HEK293 (cell line): ENCODE results near the gene TLR4.

Experiments used
- CTCF ChIA-PET: fragments of 350-600 bp; formaldehyde crosslinking; extraction: SDS; loops from one replicate; lab custom pipeline; 2021; ENCODE audit warnings: antibody characterized with exemption; lab: Yijun Ruan, JAX
- POLR2A ChIA-PET: fragments of 300-600 bp; formaldehyde crosslinking; extraction: SDS; loops from one replicate; lab custom pipeline; 2020; ENCODE audit warnings: antibody characterized with exemption, inconsistent platforms; lab: Yijun Ruan, JAX
- H3K27ac ChIP-seq: fragments of 200-500 bp; sonication (Bioruptor generic); 2 replicates; pipeline ENCODE4 v1.5.1; 2014; ENCODE audit warnings: low read depth, low read length, control low read depth, inconsistent platforms; ENCODE audit errors: extremely low read depth
- H3K36me3 ChIP-seq, 2 experiments: fragments of 200-500 bp in 1 of 2; sonication (Bioruptor generic) in 1 of 2; 1 replicate in 1 of 2; 2 replicates in 1 of 2; pipeline ENCODE4 v1.5.1; 2014 to 2017; ENCODE audit warnings: inconsistent platforms in 2 of 2, low read length in 2 of 2; ENCODE audit not compliant: control insufficient read depth in 2 of 2, insufficient read depth in 1 of 2
- H3K4me1 ChIP-seq: fragments of 200-500 bp; sonication (Bioruptor generic); 2 replicates; pipeline ENCODE4 v1.5.1; 2014; ENCODE audit warnings: mild to moderate bottlenecking, low read length, inconsistent platforms; ENCODE audit not compliant: control insufficient read depth, insufficient read depth
- H3K4me3 ChIP-seq: 2 replicates; pipeline ENCODE4 v1.5.1; 2011; ENCODE audit warnings: low read depth, mild to moderate bottlenecking, control low read depth, low read length, moderate library complexity
- H3K9me3 ChIP-seq: fragments of 200-500 bp; sonication (Bioruptor generic); 2 replicates; pipeline ENCODE4 v1.5.1; 2014; ENCODE audit warnings: low read depth, low read length, inconsistent platforms; ENCODE audit not compliant: control insufficient read depth, insufficient read depth
- FEZF1 ChIP-seq: fragments of 450-650 bp; formaldehyde crosslinking; IDR thresholded peaks from 2 replicates; pipeline ENCODE4 v1.5.1; 2016; ENCODE audit warnings: missing biosample characterization, missing genetic modification characterization
- GLIS1 ChIP-seq: fragments of 450-650 bp; formaldehyde crosslinking; IDR thresholded peaks from 2 replicates; pipeline ENCODE4 v1.5.1; 2016; ENCODE audit warnings: missing biosample characterization, missing genetic modification characterization
- MYNN ChIP-seq: fragments of 450-650 bp; formaldehyde crosslinking; IDR thresholded peaks from 2 replicates; pipeline ENCODE4 v1.5.1; 2016; ENCODE audit warnings: missing biosample characterization, missing genetic modification characterization, borderline replicate concordance
- YY1 ChIP-seq: fragments of 450-650 bp; formaldehyde crosslinking; IDR thresholded peaks from 2 replicates; pipeline ENCODE4 v1.5.1; 2018; ENCODE audit warnings: missing biosample characterization, missing genetic modification characterization
- ZBTB48 ChIP-seq: fragments of 450-650 bp; formaldehyde crosslinking; IDR thresholded peaks from 2 replicates; pipeline ENCODE4 v1.5.1; 2016; ENCODE audit warnings: missing biosample characterization, missing genetic modification characterization
- ZNF112 ChIP-seq: fragments of 450-650 bp; formaldehyde crosslinking; IDR thresholded peaks from 2 replicates; pipeline ENCODE4 v1.5.0; 2017; ENCODE audit warnings: missing biosample characterization, missing genetic modification characterization
- ZNF211 ChIP-seq: fragments of 450-650 bp; formaldehyde crosslinking; IDR thresholded peaks from 2 replicates; pipeline ENCODE4 v1.5.1; 2016; ENCODE audit warnings: low read depth, missing biosample characterization, missing genetic modification characterization
- ZNF24 ChIP-seq: fragments of 450-650 bp; formaldehyde crosslinking; IDR thresholded peaks from 2 replicates; pipeline ENCODE4 v1.5.1; 2016; ENCODE audit warnings: missing biosample characterization, missing genetic modification characterization
- ZNF394 ChIP-seq: fragments of 450-650 bp; formaldehyde crosslinking; IDR thresholded peaks from 2 replicates; pipeline ENCODE4 v1.5.1; 2016; ENCODE audit warnings: missing biosample characterization, missing genetic modification characterization, mild to moderate bottlenecking, moderate library complexity, borderline replicate concordance
- ZNF433 ChIP-seq: fragments of 450-650 bp; formaldehyde crosslinking; IDR thresholded peaks from 2 replicates; pipeline ENCODE4 v1.5.1; 2016; ENCODE audit warnings: missing biosample characterization, missing genetic modification characterization, low read depth
- ZNF544 ChIP-seq: fragments of 450-650 bp; formaldehyde crosslinking; IDR thresholded peaks from 2 replicates; pipeline ENCODE4 v1.5.0; 2017; ENCODE audit warnings: missing biosample characterization, missing genetic modification characterization
- ZNF549 ChIP-seq: fragments of 450-650 bp; IDR thresholded peaks from 2 replicates; pipeline ENCODE4 v1.5.1; 2018; ENCODE audit warnings: missing biosample characterization, missing genetic modification characterization, mild to moderate bottlenecking, inconsistent platforms, moderate library complexity
- ZNF558 ChIP-seq: fragments of 450-650 bp; formaldehyde crosslinking; IDR thresholded peaks from 2 replicates; pipeline ENCODE4 v1.5.1; 2016; ENCODE audit warnings: missing biosample characterization, missing genetic modification characterization
- ZNF585B ChIP-seq: fragments of 450-650 bp; formaldehyde crosslinking; IDR thresholded peaks from 2 replicates; pipeline ENCODE4 v1.5.1; 2016; ENCODE audit warnings: missing biosample characterization, missing genetic modification characterization
- ZNF610 ChIP-seq: fragments of 450-650 bp; formaldehyde crosslinking; IDR thresholded peaks from 2 replicates; pipeline ENCODE4 v1.5.1; 2016; ENCODE audit warnings: missing biosample characterization, missing genetic modification characterization, borderline replicate concordance
- ZNF629 ChIP-seq: fragments of 450-650 bp; formaldehyde crosslinking; IDR thresholded peaks from 2 replicates; pipeline ENCODE4 v1.5.1; 2017; ENCODE audit warnings: missing biosample characterization, missing genetic modification characterization
- ZNF660 ChIP-seq: fragments of 450-650 bp; IDR thresholded peaks from 2 replicates; pipeline ENCODE4 v1.5.1; 2018; ENCODE audit warnings: missing biosample characterization, mild to moderate bottlenecking, missing genetic modification characterization
- ZSCAN30 ChIP-seq: fragments of 450-650 bp; IDR thresholded peaks from 2 replicates; pipeline ENCODE4 v1.5.1; 2018; ENCODE audit warnings: missing biosample characterization, mild to moderate bottlenecking, missing genetic modification characterization, moderate library complexity
- TF ChIP-seq, protein P1 (sequence below): fragments of 450-650 bp; formaldehyde crosslinking; IDR thresholded peaks from 2 replicates; pipeline ENCODE4 v1.5.1; 2016; ENCODE audit warnings: missing biosample characterization, missing genetic modification characterization
- TF ChIP-seq, protein P2 (sequence below): fragments of 450-650 bp; formaldehyde crosslinking; IDR thresholded peaks from 2 replicates; pipeline ENCODE4 v1.5.1; 2016; ENCODE audit warnings: missing biosample characterization, missing genetic modification characterization
- TF ChIP-seq, protein P3 (sequence below): fragments of 450-650 bp; formaldehyde crosslinking; IDR thresholded peaks from 2 replicates; pipeline ENCODE4 v1.5.1; 2017; ENCODE audit warnings: missing biosample characterization, missing genetic modification characterization
- TF ChIP-seq, protein P4 (sequence below): fragments of 450-650 bp; formaldehyde crosslinking; IDR thresholded peaks from 2 replicates; pipeline ENCODE4 v1.5.1; 2017; ENCODE audit warnings: missing biosample characterization, missing genetic modification characterization

Gene TLR4

DNA sequence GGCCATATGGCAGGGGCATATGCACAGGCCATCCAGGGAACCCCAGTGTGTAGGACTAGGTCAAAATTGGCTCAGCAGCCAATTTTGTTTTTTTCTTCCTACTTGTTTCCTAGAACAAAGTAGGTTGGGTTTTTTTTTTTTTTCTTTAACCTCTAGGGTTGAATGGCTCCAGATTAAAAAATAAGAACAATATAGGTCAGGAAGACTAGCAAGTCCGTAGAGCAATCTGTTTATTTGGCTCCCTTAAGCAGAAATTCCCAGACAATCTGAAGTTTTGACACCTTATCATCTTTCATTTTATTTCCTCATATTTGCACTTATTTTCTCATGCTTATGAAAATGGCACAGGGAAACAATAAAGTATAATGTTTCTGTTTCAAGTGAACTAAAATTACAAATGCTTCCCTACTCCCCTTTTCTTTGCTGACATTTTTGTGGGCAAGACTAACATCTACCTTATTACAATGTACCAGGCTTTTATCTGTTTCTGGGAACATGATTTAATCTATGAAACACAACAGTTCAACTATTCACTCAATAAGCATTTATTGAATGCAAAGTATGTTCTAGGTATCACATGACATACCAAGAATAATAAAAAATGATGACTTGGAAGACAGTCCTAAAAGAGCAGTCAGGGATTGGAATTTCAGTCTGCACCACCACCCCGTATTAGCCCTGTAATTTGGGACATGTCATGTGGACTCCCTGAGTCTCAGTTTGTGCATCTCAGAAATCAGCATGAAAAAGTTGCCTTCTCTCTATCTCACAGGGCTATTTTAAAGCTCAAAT is 30.5 kb downstream of the TLR4 start:
- no peak for TF ChIP-seq GLIS1 (tag by site-specific recombination)
- TF ChIP-seq ZNF610 = no peak
- TF ChIP-seq ZNF433 (tag by site-specific recombination) = no peak
- TF ChIP-seq FEZF1 (tag by site-specific recombination) = no peak
- Histone ChIP-seq H3K36me3 (no peaks in the 10 kb centered on the region), H3K4me1 (no peaks in the 10 kb centered on the region), H3K4me3 (no peak overlapping the region), H3K9me3 (no peaks in the 10 kb centered on the region), H3K27ac (no peak overlapping the region)
- POLR2A ChIA-PET = no interaction called here
- CTCF ChIA-PET = no interaction called here

DNA sequence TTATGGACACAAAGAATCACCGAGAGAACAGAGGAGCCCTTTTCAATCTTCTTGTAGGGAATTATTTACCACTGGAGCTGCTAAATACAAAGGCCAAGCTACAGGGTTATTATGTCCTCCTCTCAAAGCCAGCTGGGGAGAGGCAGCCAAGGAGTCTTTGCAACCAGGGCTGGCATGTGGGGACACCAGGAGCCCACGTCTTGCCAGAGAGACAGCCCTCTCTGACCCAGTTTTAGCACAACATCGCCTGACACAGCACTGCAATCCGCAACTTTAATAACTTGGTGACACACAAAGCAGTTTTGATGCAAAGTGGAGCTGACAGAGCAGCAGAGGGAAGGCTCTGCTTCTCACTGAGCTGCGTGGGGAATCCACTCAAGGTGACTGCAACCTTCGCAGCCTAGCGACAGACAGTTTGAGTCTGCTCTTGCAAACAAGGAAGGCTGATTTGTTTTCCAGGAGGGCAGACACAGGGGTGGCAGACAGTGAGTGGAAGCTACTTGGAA is 33.6 kb downstream of the TLR4 start:
- Histone ChIP-seq H3K9me3 (no peaks in the 10 kb centered on the region), H3K4me1 (no peaks in the 10 kb centered on the region), H3K36me3 (no peaks in the 10 kb centered on the region), H3K27ac (no peak overlapping the region), H3K4me3 (no peak overlapping the region)
- TF ChIP-seq, protein P1, sequence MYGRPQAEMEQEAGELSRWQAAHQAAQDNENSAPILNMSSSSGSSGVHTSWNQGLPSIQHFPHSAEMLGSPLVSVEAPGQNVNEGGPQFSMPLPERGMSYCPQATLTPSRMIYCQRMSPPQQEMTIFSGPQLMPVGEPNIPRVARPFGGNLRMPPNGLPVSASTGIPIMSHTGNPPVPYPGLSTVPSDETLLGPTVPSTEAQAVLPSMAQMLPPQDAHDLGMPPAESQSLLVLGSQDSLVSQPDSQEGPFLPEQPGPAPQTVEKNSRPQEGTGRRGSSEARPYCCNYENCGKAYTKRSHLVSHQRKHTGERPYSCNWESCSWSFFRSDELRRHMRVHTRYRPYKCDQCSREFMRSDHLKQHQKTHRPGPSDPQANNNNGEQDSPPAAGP (tag by site-specific recombination) = no peak
- TF ChIP-seq ZNF433 (tag by site-specific recombination) (no peak), ZNF558 (tag by site-specific recombination) (no peak), ZSCAN30 (tag by site-specific recombination) (no peak), ZNF544 (tag by site-specific recombination) (no peak), ZNF629 (tag by site-specific recombination) (no peak), ZBTB48 (tag by site-specific recombination) (no peak), ZNF394 (tag by site-specific recombination) (no peak), ZNF549 (tag by site-specific recombination) (no peak), MYNN (tag by site-specific recombination) (no peak), ZNF585B (tag by site-specific recombination) (no peak), ZNF24 (tag by site-specific recombination) (no peak), ZNF660 (tag by site-specific recombination) (no peak), YY1 (no peak), ZNF112 (tag by site-specific recombination) (no peak), ZNF211 (tag by site-specific recombination) (no peak)
- TF ChIP-seq, protein P2, sequence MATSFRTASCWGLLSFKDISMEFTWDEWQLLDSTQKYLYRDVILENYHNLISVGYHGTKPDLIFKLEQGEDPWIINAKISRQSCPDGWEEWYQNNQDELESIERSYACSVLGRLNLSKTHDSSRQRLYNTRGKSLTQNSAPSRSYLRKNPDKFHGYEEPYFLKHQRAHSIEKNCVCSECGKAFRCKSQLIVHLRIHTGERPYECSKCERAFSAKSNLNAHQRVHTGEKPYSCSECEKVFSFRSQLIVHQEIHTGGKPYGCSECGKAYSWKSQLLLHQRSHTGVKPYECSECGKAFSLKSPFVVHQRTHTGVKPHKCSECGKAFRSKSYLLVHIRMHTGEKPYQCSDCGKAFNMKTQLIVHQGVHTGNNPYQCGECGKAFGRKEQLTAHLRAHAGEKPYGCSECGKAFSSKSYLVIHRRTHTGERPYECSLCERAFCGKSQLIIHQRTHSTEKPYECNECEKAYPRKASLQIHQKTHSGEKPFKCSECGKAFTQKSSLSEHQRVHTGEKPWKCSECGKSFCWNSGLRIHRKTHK = no peak
- TF ChIP-seq, protein P3, sequence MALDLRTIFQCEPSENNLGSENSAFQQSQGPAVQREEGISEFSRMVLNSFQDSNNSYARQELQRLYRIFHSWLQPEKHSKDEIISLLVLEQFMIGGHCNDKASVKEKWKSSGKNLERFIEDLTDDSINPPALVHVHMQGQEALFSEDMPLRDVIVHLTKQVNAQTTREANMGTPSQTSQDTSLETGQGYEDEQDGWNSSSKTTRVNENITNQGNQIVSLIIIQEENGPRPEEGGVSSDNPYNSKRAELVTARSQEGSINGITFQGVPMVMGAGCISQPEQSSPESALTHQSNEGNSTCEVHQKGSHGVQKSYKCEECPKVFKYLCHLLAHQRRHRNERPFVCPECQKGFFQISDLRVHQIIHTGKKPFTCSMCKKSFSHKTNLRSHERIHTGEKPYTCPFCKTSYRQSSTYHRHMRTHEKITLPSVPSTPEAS (tag by site-specific recombination) = no peak
- TF ChIP-seq, protein P4, sequence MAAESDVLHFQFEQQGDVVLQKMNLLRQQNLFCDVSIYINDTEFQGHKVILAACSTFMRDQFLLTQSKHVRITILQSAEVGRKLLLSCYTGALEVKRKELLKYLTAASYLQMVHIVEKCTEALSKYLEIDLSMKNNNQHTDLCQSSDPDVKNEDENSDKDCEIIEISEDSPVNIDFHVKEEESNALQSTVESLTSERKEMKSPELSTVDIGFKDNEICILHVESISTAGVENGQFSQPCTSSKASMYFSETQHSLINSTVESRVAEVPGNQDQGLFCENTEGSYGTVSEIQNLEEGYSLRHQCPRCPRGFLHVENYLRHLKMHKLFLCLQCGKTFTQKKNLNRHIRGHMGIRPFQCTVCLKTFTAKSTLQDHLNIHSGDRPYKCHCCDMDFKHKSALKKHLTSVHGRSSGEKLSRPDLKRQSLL = no peak
- ChIA-PET CTCF (interaction anchor here (0.6 to 0.8 kb wide), 2 partner anchors 93 to 1634 kb away, joined by 3 to 5 read pairs; no protein-coding TSS in a partner anchor), POLR2A (no interaction called here)
